NCI-H446 treated with DMSO at 0.1 percent for 48 hours (cell line): ENCODE measurements around the gene NUTM2A.
"Not testable (repeated sequence)": the region's sequence is repeated elsewhere in the genome, so short reads cannot be mapped to it uniquely, and the experiment has no call there.

Experiments
- DNase-seq: peaks from one replicate; lab custom pipeline; 2025; lab: John Stamatoyannopoulos, UW

Gene NUTM2A

GRCh38 chr10:87225148-87225547, at the start of gene NUTM2A:
TSS of gene NUTM2A (plus strand) at chr10:87225448. CDS start at chr10:87225831, 383 bp downstream.
- not testable (repeated sequence) for DNase-seq

GRCh38 chr10:87177587-87177986, 47.7 kb upstream of the NUTM2A start:
- DNase-seq, result not testable (repeated sequence)

GRCh38 chr10:87184421-87184820, 40.8 kb upstream of the NUTM2A start:
- not testable (repeated sequence) for DNase-seq

GRCh38 chr10:87186016-87186415, 39.2 kb upstream of the NUTM2A start:
- DNase-seq, result not testable (repeated sequence)

- not testable (repeated sequence) for DNase-seq
Observed at GRCh38 chr10:87187573-87187972, 37.7 kb upstream of the NUTM2A start.

GRCh38 chr10:87191841-87192240, 33.4 kb upstream of the NUTM2A start:
- DNase-seq, result not testable (repeated sequence)

- not testable (repeated sequence) for DNase-seq
Observed at GRCh38 chr10:87200924-87201323, 24.3 kb upstream of the NUTM2A start.

- not testable (repeated sequence) for DNase-seq
Observed at GRCh38 chr10:87204801-87205200, 20.4 kb upstream of the NUTM2A start.

- not testable (repeated sequence) for DNase-seq
Observed at GRCh38 chr10:87206922-87207321, 18.3 kb upstream of the NUTM2A start.

- not testable (repeated sequence) for DNase-seq
Observed at GRCh38 chr10:87210309-87210708, 14.9 kb upstream of the NUTM2A start.

- DNase-seq, result not testable (repeated sequence)
Observed at GRCh38 chr10:87211848-87212247, 13.4 kb upstream of the NUTM2A start.

- not testable (repeated sequence) for DNase-seq
Observed at GRCh38 chr10:87213150-87213765, 12.0 kb upstream of the NUTM2A start.

- not testable (repeated sequence) for DNase-seq
Observed at GRCh38 chr10:87213806-87214205, 11.4 kb upstream of the NUTM2A start.

GRCh38 chr10:87216120-87216519, 9.1 kb upstream of the NUTM2A start:
- not testable (repeated sequence) for DNase-seq

GRCh38 chr10:87219370-87219769, 5.9 kb upstream of the NUTM2A start:
- DNase-seq, result not testable (repeated sequence)

- not testable (repeated sequence) for DNase-seq
Observed at GRCh38 chr10:87222789-87223188, 2.5 kb upstream of the NUTM2A start.

- DNase-seq, result not testable (repeated sequence)
Observed at GRCh38 chr10:87228247-87228646, 3.0 kb downstream of the NUTM2A start.

GRCh38 chr10:87229211-87229610, 4.0 kb downstream of the NUTM2A start:
- not testable (repeated sequence) for DNase-seq

- not testable (repeated sequence) for DNase-seq
Observed at GRCh38 chr10:87234854-87235253, 9.6 kb downstream of the NUTM2A start.

- not testable (repeated sequence) for DNase-seq
Observed at GRCh38 chr10:87237244-87237643, 12.0 kb downstream of the NUTM2A start.

- not testable (repeated sequence) for DNase-seq
Observed at GRCh38 chr10:87239346-87239808, 14.1 kb downstream of the NUTM2A start.

- not testable (repeated sequence) for DNase-seq
Observed at GRCh38 chr10:87242192-87242591, 16.9 kb downstream of the NUTM2A start.

- DNase-seq, result not testable (repeated sequence)
Observed at GRCh38 chr10:87247335-87247734, 22.1 kb downstream of the NUTM2A start.
